Measurements from ENCODE around the gene ACAP2.
"Not testable (repeated sequence)": the region's sequence is repeated elsewhere in the genome, so short reads cannot be mapped to it uniquely, and the experiment has no call there.

The ACAP2 gene

GRCh38 chr3:195302431-195302830 is 140.4 kb downstream of the ACAP2 start:
- in situ Hi-C loops (cut with HindIII; ENCODE audit: low sequenced_read_pairs): loop anchor here (10.0 to 25.0 kb wide), 2 partner anchors 102 to 210 kb away; no protein-coding TSS in a partner anchor

GRCh38 chr3:195297446-195297845 is 145.4 kb downstream of the ACAP2 start:
- in situ Hi-C loops (cut with HindIII; ENCODE audit: low sequenced_read_pairs): no loop called here

- in situ Hi-C loops (cut with HindIII; ENCODE audit: low sequenced_read_pairs): no loop called here
These were observed 146.2 kb downstream of the ACAP2 start for GRCh38 chr3:195296662-195297061.

GRCh38 chr3:195291121-195291520 is 151.7 kb downstream of the ACAP2 start:
- in situ Hi-C loops (cut with HindIII; ENCODE audit: low sequenced_read_pairs): no loop called here

- in situ Hi-C loops (cut with HindIII; ENCODE audit: low sequenced_read_pairs): not testable (repeated sequence)
These were observed 152.2 kb downstream of the ACAP2 start for GRCh38 chr3:195290643-195291042.

GRCh38 chr3:195286115-195286872 is 156.5 kb downstream of the ACAP2 start:
- in situ Hi-C loops (cut with HindIII; ENCODE audit: low sequenced_read_pairs): no loop called here

GRCh38 chr3:195285372-195285771 is 157.4 kb downstream of the ACAP2 start:
- in situ Hi-C loops (cut with HindIII; ENCODE audit: low sequenced_read_pairs): no loop called here

- in situ Hi-C loops (cut with HindIII; ENCODE audit: low sequenced_read_pairs): no loop called here
These were observed 158.0 kb downstream of the ACAP2 start for GRCh38 chr3:195284842-195285241.

GRCh38 chr3:195282961-195283360 is 159.9 kb downstream of the ACAP2 start:
- in situ Hi-C loops (cut with HindIII; ENCODE audit: low sequenced_read_pairs): no loop called here

GRCh38 chr3:195274259-195274966 is 168.4 kb downstream of the ACAP2 start:
- in situ Hi-C loops (cut with HindIII; ENCODE audit: low sequenced_read_pairs): no loop called here

GRCh38 chr3:195271410-195272243 is 171.2 kb downstream of the ACAP2 start:
- in situ Hi-C loops (cut with HindIII; ENCODE audit: low sequenced_read_pairs): no loop called here

GRCh38 chr3:195270817-195271409 is 171.9 kb downstream of the ACAP2 start, which contains the start of gene XXYLT1:
TSS of gene XXYLT1 (minus strand) at chr3:195271159. CDS start at chr3:195271058, 101 bp downstream.
- in situ Hi-C loops (cut with HindIII; ENCODE audit: low sequenced_read_pairs): no loop called here

GRCh38 chr3:195270079-195270816 is 172.6 kb downstream of the ACAP2 start:
- in situ Hi-C loops (cut with HindIII; ENCODE audit: low sequenced_read_pairs): no loop called here

- in situ Hi-C loops (cut with HindIII; ENCODE audit: low sequenced_read_pairs): no loop called here
These were observed 173.3 kb downstream of the ACAP2 start for GRCh38 chr3:195269375-195270078.

- in situ Hi-C loops (cut with HindIII; ENCODE audit: low sequenced_read_pairs): no loop called here
These were observed 174.1 kb downstream of the ACAP2 start for GRCh38 chr3:195268576-195269309.

- in situ Hi-C loops (cut with HindIII; ENCODE audit: low sequenced_read_pairs): no loop called here
These were observed 175.7 kb downstream of the ACAP2 start for GRCh38 chr3:195267096-195267495.

GRCh38 chr3:195266428-195266827 is 176.4 kb downstream of the ACAP2 start:
- in situ Hi-C loops (cut with HindIII; ENCODE audit: low sequenced_read_pairs): no loop called here

GRCh38 chr3:195265363-195265976 is 177.3 kb downstream of the ACAP2 start:
- in situ Hi-C loops (cut with HindIII; ENCODE audit: low sequenced_read_pairs): no loop called here

Measured in endothelial cell of hepatic sinusoid (primary cell).